ENCODE data around the gene CMSS1.
A peak's percentile ranks its signal among the peaks of the same experiment; 100 is the strongest.

Gene CMSS1

GRCh38 chr3:99903869-99904268, 86.2 kb downstream of the CMSS1 start:
- DNase-seq (ENCODE audit: low spot score): no peak

- DNase-seq (ENCODE audit: low spot score): no peak
Observed at GRCh38 chr3:99907959-99908544, 90.4 kb downstream of the CMSS1 start.

- no peak for DNase-seq (ENCODE audit: low spot score)
Observed at GRCh38 chr3:99909714-99910495, 92.2 kb downstream of the CMSS1 start.

- DNase-seq (ENCODE audit: low spot score): no peak
Observed at GRCh38 chr3:99910752-99911290, 93.2 kb downstream of the CMSS1 start.

GRCh38 chr3:99911433-99911832, 93.8 kb downstream of the CMSS1 start:
- no peak for DNase-seq (ENCODE audit: low spot score)

- DNase-seq (ENCODE audit: low spot score): no peak
Observed at GRCh38 chr3:99915906-99916432, 98.3 kb downstream of the CMSS1 start.

- no peak for DNase-seq (ENCODE audit: low spot score)
Observed at GRCh38 chr3:99918715-99919114, 101.1 kb downstream of the CMSS1 start.

- DNase-seq (ENCODE audit: low spot score): no peak
Observed at GRCh38 chr3:99919694-99920093, 102.0 kb downstream of the CMSS1 start.

GRCh38 chr3:99920481-99921376, 103.1 kb downstream of the CMSS1 start:
- no peak for DNase-seq (ENCODE audit: low spot score)

- no peak for DNase-seq (ENCODE audit: low spot score)
Observed at GRCh38 chr3:99921377-99921695, 103.7 kb downstream of the CMSS1 start.

GRCh38 chr3:99921986-99922385, 104.3 kb downstream of the CMSS1 start:
- DNase-seq (ENCODE audit: low spot score): no peak

GRCh38 chr3:99923873-99924272, 106.2 kb downstream of the CMSS1 start:
- DNase-seq (ENCODE audit: low spot score): no peak

GRCh38 chr3:99925584-99926230, 108.0 kb downstream of the CMSS1 start:
- no peak for DNase-seq (ENCODE audit: low spot score)

- DNase-seq (ENCODE audit: low spot score): no peak
Observed at GRCh38 chr3:99927671-99928457, 110.2 kb downstream of the CMSS1 start.

- no peak for DNase-seq (ENCODE audit: low spot score)
Observed at GRCh38 chr3:99928771-99929744, 111.4 kb downstream of the CMSS1 start.

- DNase-seq (ENCODE audit: low spot score): no peak
Observed at GRCh38 chr3:99929745-99930139, 112.1 kb downstream of the CMSS1 start.

GRCh38 chr3:99931059-99931458, 113.4 kb downstream of the CMSS1 start:
- DNase-seq (ENCODE audit: low spot score): peak; percentile 47

- DNase-seq (ENCODE audit: low spot score): no peak
Observed at GRCh38 chr3:99933971-99934750, 116.5 kb downstream of the CMSS1 start.

All from HuH-7 (cell line).